ENCODE data around the gene ITGA7.

Gene ITGA7

GRCh38 chr12:55699471-55700055 is 8.1 kb downstream of the ITGA7 start:
- no peak for DNase-seq

GRCh38 chr12:55698965-55699364 is 8.7 kb downstream of the ITGA7 start:
- no peak for DNase-seq

DNA sequence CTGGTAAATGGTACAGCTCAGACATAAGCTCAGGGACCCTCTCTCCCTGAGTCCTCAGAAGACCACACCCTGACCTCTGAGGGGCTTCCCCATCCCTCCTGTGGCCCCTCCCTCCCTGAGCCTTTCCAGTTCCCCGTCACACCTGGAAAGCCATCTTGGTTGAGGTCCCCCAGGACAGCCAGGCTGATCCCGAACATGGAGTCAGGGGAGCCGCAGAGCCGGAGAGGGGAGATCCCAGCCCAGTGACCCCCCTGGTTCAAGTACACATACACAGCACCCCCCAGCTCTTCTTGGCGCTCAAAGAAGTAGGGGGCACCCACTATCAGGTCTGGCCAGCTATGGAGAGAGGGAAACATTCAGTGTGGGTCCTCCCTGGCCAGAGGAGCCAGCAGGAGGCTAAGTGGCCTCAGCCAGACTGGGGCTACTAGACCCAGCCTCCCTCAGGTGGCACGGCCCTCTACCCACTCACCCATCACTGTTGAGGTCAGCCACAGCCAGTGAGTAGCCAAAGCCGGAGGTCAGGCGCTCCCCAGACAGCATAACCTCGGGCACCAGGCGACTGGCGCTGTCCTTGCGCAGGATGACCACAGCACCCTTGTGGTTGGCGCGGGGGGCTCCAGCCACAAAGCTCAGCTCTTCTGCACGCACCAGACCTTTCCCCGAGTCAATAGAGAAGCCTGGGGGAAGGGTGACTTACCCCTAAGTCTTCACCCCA is 9.3 kb downstream of the ITGA7 start:
- DNase-seq: no peak

DNA sequence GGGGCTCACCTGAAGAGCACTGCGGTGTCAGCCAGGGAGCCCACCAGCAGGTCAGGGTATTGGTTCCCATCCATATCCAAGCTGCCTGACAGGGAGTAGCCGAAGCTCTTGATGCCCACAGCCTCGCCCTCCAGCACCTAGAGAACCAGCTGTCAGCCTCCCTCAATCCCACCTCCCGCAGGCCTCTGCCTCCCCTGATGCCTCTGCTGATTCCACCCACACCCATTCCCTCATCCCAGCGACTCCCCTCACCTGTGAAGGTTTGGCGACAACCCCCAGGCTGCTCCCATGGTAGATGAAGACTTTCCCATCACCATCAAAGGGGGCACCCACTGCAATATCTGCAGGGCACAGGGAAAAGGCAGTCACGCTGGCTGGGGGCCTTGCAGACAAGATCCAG is 10.0 kb downstream of the ITGA7 start:
- no peak for DNase-seq

GRCh38 chr12:55696796-55697462 is 10.8 kb downstream of the ITGA7 start:
- DNase-seq: no peak

DNA sequence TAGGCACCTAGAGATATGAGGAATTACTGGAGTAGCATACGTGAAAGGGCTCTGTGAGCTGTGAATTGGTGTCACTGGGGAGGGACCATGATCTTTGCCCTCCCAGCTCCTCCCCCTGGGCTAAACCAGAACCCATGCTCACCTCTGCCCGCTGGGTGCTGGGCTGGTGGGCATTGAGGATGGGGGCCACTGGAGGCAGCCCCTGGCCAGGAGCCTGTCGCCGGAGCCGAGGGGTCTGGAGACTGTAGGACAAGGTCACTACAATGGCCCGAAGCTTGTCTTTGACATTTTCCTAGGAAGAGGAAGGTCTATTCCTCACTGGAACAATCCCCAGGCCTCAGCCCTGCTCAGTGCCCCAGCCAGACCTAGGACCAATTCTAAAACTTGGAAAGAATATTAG is 11.6 kb downstream of the ITGA7 start:
- DNase-seq: no peak

DNA sequence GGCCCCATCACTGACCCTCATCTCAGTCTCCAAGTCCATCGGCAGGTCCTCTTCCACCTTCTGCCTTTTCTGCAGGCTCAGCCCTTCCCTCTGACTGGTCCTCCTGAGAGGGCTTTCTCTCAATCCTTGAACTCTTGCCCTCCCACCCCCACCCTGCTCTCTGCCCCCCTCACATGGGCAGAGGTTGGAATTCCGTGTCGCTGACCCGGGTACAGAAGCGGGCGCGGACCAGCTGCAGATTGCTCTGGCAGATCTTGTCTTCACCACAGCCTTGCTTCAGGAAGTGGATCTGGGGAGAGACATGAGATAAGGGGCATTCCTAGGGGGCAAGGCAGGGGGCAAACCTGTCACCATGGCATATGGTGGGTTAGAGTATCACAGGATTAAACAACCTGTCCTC is 12.4 kb downstream of the ITGA7 start:
- no peak for DNase-seq

DNA sequence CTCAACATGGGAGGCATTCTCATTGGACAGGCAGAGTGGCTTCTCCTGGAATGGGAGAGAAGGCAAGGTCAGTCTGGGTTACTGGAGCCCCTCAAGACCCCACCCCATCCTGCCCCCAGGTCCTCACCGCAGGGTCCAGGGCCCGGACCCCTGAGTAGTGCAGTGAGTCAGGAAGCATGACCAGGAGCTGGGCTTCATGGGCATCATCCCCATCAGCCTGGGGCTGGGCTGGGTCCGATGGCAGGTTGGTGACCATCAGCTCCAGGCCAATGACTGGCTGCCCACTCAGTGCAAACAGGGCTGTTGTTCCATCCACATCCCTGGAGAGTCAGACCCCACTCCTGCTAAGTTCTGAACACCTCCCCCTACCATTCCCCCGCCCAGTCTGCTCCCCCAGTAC is 13.1 kb downstream of the ITGA7 start:
- DNase-seq: no peak

GRCh38 chr12:55694188-55694515 is 13.6 kb downstream of the ITGA7 start:
- DNase-seq: no peak

DNA sequence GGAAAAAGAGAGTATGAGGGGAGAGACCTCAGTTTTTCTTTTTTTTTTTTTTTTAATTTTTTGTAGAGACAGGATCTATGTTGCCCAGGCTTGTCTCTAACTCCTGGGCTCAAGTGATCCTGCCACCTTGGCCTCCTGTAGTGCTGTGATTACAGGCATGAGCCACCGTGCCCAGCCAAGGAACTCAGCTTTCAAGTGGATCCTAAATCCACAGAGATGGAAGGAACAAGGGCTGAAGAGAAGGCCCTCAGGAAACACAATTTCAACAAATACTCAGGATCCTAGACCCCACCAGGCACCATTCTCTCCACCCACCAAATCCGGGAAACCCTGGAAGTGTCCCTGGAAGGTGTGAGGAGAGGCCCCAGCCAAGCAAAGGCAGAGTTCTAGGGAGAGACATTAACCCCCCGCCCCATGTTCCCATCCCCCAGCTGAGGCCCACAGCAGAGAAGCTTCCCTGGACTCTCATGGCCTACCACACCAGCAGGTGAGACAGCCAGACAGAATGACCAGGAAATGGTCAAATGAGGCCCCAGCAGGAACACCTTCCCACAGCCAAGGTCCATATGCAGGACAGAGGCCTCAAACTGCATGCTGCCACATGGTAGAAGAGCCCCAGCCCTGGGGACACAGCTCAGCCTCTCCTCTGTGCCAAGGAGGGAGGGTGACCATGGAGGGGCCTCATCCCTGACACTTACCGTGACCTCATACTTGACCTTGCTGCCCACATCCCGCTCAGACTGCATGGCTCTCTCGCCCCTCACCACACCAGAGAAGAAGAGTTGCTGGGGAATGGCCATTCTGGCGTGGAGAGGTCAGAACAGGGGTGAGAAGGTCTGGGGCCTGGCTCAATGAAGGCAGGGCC is 14.1 kb downstream of the ITGA7 start:
- DNase-seq: no peak

- no peak for DNase-seq
Observed at GRCh38 chr12:55692631-55693322, 14.9 kb downstream of the ITGA7 start.

GRCh38 chr12:55688716-55689655 is 18.7 kb downstream of the ITGA7 start:
- DNase-seq: no peak

GRCh38 chr12:55687746-55688145 is 20.0 kb downstream of the ITGA7 start:
- no peak for DNase-seq

DNA sequence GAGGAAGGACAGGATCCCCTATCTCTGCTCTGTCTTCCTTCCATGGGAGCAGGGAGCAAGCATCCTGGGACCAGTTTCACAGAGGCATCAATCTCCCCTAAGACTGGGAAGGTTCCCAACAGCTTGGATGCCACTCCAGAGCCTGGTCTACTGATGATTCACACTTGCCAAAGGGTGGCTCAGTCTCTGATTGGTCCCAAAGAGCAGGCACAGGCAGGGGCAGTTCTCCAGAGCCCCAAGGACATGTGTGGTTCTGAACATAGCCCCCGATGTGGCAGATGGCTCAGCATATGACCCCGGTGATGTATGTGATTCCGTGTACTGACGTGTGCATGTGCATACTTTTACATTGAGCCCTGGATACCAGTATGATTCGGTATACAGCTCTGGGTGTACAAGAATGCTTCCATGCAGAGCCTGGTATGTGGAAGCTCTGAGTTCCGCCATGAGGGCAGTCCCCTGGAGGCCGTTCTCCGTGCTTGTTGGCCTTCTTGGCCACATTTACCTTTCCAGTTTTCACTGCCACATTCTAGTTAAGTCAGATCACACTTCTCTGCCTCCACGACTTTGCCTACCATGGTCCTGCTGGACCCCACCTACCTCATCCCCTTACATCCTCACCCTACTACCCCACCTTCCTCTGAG is 21.2 kb downstream of the ITGA7 start:
- DNase-seq: no peak

- DNase-seq: no peak
Observed at GRCh38 chr12:55685671-55686070, 22.0 kb downstream of the ITGA7 start.

GRCh38 chr12:55684761-55685370 is 22.8 kb downstream of the ITGA7 start:
- no peak for DNase-seq

DNA sequence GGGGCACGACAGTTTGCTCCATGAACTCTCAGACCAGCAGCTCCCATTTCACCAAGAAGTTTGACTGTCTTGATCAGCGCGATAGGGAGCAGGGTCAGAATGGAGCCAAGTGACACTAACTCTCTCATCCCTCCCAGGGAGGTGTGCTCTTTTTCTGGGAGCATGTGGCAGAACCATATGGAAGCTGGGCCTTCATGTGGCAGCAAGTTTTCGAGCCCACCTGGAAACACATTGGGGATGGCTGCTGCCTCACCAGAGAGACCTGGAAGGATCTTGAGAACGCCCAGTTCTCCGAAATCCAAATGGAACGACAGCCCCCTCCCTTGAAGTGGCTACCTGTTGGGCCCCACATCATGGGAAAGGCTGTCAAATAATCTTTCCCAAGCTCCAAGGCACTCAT is 24.0 kb downstream of the ITGA7 start:
- DNase-seq: no peak

DNA sequence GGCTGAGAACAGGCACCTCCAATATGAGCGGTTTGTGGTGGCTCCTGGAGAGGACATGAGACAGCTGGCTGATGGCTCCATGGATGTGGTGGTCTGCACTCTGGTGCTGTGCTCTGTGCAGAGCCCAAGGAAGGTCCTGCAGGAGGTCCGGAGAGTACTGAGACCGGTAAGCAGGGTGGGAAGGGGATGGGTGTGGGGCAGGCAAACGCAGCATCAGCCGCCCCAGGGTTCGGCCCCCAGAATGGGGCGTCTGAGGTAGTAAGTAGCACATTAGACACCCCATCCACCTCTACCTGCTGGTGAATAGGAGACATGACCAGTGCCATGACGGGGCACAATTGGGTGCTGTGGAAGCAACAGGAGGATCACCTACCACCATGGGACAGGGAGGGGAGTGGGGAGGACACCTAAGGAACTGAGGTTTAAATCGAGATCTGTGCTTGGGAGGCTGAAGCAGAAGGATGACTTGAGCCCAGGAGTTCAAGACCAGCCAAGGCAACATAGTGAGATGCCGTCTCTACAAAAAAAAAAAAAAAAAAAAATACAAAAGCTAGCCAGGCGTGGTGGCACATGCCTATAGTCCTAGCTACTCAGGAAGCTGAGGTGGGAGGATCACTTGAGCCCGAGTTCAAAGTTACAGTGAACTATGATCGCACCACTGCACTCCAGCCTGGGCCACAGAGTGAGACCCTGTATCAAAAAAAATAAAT is 25.5 kb downstream of the ITGA7 start:
- DNase-seq: no peak

GRCh38 chr12:55681142-55682077 is 26.3 kb downstream of the ITGA7 start:
- peak; percentile 8 for DNase-seq
